GM08714 (cell line): ENCODE data around the gene KRT222.

ENCODE experiments used
- H3K4me3 ChIP-seq: fragments of 200-500 bp; sonication (Bioruptor generic); 2 replicates; pipeline ENCODE4 v1.5.1; 2014; ENCODE audit warnings: mild to moderate bottlenecking, low read length, inconsistent platforms
- ZNF274 ChIP-seq: IDR thresholded peaks from 2 replicates; pipeline ENCODE4 v1.6.1; 2012; ENCODE audit warnings: mild to moderate bottlenecking, low read depth, low read length

Gene KRT222

DNA sequence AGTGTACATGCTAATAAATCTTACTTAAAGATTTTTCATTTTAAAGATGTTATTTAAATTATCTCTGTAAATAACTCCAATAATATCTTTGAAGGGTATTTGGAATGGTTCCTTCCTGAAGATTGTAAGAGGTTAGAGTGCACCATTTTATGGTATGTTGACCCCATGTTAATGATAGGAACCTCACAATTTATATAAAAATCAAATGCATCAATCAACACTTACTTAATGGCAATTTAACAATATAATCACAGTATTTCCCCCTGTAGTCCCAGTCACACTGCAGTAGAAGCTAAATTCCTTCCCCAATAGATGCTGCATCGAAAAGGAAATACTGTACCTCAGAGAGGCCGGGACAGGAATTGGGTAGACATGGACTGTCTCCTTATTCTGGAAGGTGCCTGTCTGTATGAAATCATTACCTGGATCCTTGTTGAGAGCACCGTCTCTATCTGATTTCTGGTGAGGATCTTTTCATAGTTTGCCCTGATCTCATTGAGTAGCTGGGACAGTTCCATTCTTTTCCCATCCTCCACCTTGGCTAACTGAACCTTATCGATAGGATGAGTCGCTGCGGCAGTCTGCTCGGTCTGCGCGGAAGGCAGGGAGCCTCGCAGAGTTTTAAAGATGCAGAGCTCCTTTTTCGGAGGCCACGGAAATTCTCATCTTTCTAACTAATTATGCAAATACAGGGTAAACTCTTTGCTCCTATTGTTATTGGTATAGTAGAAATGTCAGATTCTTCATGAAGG lies at the start of gene KRT222:
TSS of gene KRT222 (minus strand) at position 596 of the 752 bp plus-strand sequence. CDS start at position 518, 78 bp downstream.
- H3K4me3 ChIP-seq = no peak within 1 kb of the TSS

DNA sequence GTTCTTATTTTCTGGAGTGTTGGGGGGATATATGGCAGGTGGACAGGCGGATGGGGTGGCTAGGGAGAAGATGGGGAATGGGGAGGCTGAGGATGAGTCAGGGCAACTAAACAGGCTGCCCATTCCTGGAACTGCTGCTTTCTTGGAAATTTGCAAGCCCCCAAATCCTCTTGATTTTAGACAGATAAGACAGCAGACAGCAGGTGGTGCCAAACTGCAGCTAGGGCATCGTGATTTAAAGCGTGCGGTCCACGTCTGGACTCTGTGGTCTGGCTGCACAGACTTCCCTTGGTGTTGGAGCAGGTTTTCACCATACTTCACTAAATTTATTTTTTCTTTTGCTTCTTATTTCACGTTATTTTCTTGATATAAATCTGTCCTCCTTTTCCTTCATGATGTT lies 49.5 kb upstream of the KRT222 start:
- H3K4me3 ChIP-seq = no peak overlapping the region
- TF ChIP-seq ZNF274 = no peak

More for the DNA sequence above, at the start of gene KRT222:
- TF ChIP-seq ZNF274 = no peak

DNA sequence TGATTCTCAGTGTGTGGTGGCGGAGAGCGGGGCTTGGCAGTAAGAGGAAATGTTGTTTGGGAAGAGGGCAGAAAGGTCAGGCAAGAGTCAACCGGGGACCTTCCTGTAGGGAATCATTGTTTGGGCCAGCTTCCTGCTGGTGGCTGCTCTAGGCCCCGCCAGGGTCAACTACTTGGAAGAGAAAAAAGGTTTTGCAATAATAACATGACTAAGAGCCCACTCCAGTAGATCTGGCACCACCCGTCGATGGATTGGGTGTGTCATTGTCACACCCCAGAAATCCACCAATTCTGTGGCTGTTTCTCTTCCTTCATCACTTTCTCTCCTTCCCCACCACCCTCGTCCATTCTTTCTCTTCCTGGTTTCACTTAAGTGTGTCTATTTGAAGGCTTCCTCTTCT lies 42.8 kb upstream of the KRT222 start:
- no peak overlapping the region for H3K4me3 ChIP-seq
- no peak for TF ChIP-seq ZNF274

DNA sequence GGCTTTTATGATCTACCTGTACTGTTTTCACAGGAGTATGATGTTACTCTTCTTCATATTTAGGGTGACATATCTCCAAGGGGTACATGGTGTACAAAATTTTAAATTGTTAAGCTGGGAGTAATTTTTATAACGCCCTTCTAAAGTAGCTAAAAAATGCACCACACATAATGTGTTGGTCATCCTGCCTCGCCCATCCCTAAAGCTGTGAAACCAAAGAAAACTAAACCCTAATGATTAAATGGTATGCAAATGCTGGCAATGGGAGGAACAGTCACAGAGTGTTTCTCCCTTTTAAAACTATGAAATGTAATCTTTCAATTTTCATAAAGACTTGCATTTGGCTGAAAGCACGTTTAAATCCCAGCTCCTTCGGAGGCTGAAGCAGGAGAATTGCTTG lies 40.6 kb upstream of the KRT222 start:
- no peak for TF ChIP-seq ZNF274
- no peak overlapping the region for H3K4me3 ChIP-seq

DNA sequence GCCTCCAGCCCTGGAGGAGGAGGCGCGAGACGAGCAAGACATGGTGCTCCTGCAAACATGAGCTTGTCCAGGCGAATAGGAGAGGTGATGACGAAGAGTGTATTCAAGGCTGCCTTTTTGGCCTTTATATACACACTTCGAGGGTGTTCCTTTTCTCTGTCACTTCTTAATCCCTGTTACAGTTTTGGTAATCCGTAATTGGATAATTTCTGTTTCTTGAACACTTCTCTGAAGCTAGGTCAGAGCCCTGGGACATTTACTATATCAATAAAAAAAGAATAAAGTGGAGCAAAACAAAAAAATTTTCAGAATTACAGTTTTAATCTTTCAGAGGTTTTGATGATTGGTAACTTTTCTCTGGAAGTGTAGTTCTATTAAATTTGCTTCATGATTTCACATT lies 38.7 kb upstream of the KRT222 start, which contains the start of gene KRT24:
TSS of gene KRT24 (minus strand) at position 101 of the 400 bp plus-strand sequence. CDS start at position 42, 59 bp downstream.
- H3K4me3 ChIP-seq = no peak within 1 kb of the TSS
- TF ChIP-seq ZNF274 = no peak

DNA sequence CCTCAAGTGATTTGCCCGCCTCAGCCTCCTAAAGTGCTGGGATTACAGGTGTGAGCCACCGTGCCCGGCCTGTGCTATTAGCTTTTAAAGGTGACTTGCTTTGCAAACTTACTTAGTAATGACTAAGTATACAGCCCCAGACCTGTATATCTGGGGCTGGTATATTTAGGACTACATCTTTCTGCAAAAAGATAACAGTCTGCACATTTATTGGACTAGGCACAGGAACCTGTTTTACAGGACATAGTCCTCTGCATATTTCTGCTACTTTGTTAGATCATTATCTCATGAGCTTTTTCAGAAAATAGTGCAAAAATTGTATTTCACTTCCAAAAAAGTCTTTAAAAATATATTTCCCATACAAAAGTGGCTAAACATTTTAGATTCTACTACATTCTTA lies 37.3 kb upstream of the KRT222 start:
- no peak overlapping the region for H3K4me3 ChIP-seq
- TF ChIP-seq ZNF274 = no peak

DNA sequence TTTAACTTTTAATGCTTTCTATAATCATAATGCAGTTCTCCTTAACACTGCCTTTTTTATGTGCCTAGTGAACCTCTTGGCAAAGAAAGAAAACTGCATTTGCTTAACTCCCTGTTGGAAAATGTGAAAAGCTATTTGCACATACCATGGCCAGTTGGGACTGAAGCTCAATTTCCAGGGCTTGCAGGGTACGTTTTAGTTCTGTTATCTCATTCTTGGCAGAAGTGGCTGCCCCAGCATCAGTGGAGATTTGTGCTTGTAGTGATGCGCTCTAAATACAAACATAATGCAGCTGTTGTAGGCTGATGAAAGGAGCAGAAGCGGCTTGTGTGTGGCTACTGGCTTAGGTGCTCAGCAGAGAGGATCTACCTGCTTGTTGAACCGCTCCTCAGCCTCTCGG lies 34.9 kb upstream of the KRT222 start:
- TF ChIP-seq ZNF274 = no peak

DNA sequence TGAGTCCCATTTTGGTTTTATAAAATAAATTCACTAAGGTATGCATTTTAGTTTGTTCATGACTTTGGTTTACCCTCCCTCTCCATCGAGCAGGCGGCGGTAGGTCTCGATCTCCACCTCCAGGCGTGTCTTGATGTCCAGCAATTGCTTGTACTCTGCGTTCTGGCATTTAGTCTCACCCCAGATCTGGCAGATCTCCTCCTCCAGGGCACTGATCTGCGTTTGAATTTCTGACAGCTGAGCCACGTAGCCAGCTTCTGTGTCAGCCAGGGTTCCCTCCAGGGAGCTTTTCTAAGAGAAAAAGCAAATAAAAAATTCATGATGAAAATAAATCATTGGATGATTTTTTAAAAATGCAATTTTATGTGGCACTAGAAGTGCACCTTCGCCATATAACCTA lies 34.4 kb upstream of the KRT222 start:
- no peak overlapping the region for H3K4me3 ChIP-seq
- no peak for TF ChIP-seq ZNF274

More for the DNA sequence above, 34.9 kb upstream of the KRT222 start:
- no peak overlapping the region for H3K4me3 ChIP-seq

DNA sequence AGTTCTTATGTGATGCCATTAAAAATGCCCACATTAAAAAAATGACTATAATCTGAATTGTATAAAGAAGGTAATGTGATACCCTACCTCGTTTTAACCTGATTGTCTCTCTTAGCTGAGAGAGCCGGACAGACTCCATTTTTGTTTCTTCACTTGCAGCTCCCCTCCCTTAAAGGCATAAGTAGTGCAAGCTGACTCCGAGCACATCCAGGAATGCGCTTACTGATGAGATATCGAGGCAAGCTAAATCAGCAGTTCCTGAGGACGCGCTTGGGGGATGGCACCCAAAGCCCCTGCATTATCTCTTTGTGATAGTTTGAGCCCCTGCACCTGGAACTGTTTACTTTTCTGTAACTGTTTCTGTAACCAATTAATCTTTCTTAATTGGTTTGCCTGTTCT lies 32.3 kb upstream of the KRT222 start:
- no peak overlapping the region for H3K4me3 ChIP-seq
- no peak for TF ChIP-seq ZNF274

DNA sequence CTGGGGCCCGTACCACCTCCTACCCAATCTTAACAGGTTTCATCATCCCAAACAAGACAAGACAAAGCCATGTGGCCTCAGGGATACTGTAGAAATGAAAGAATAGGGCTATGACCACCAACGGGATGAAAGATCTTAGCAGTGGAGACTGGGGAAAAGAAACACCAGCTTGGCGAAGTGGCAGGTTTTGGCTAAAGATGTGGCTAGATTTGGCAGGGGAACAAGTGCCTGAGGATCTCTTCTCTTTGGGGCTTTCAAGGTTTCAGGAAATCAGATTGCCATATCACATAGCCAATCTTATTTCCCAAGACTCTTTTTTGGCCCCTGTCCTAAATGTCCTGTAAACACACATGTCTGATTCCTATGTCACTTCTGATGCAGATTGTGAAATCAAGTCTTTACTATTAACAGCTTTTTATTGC lies 31.7 kb upstream of the KRT222 start:
- no peak overlapping the region for H3K4me3 ChIP-seq
- no peak for TF ChIP-seq ZNF274

DNA sequence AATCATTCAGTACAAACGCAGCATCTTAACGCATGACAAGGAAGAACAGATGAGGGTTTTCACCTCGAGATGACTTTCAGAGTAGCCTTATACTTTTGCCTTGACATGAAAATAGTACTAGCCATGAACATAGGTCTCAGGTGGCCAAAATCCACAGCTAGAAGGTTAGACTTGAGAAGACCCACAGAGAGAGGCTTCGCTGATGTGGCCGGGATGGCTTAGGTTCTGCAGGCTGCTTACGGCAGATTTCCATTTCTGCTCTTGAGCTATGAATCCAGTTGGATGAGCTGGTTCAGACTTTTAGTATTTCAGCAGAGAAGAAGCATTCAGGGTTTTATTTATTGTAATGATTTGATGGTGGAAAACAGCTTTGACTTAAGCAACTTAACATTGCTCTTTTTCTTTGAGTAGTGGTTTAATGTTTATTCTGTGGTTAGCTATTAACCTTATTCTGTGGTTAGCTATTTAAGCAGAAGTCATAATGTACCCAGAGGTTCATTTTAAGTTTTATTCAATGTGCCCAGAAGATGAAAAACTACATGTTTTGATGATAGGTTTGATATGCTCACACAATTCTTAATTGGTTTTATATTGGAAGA lies 31.0 kb upstream of the KRT222 start:
- no peak for TF ChIP-seq ZNF274
- H3K4me3 ChIP-seq = no peak overlapping the region

DNA sequence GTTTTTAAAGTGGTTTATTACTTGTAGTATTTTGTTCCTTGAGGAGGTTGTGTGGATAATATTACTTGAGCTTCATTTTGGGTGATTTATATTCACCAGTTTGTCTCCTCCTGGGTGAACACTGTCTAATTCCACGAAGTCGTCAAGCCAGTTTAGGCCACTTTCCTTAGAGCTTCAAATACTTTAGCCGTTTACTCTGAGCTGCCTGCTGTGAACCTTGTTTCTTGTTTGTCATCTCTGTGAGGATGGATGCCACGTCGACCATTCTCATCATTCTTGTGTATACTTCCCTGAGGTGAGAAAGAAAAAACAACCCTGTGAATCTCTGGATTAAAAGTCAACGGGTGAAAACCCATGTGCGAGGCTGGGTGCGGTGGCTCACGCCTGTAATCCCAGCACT lies 29.6 kb upstream of the KRT222 start:
- H3K4me3 ChIP-seq = no peak overlapping the region
- no peak for TF ChIP-seq ZNF274

DNA sequence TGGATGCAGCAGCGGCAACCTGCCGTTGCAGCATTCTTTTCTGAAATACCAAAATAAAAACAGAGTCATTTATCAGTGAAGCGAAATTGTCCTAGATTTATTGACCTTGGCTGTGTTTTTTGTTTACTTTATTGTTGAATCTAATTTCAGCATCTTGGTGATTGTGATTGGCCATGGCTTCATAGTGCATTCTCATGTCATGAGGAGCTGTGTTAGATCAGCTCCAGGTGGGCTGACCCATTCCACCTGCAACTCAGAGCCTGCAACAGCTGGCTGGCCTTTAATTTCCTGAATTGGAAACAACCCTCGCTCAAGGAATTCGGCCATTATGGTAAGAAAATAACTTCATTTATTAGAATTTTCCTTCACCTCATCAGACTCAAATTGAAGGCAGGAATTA lies 22.1 kb upstream of the KRT222 start:
- no peak overlapping the region for H3K4me3 ChIP-seq
- TF ChIP-seq ZNF274 = no peak

DNA sequence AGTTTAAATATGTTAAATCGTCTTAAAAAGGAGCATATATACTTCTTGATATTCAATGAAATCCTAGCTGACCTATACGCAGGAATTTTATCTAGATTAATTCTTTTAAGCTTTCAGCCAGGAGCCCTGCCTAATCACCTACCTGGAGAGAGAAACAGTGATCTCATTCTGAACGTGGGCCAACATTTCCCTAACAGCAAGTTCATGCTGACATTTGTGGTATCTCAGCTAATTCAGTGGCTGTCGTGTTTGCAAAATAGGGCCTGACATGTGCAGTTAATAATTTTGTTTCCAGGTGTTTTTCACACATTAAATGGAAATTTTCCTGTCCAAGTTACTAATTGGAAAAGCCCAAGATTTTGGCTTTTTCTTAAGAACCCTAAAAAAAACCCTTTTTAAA lies 21.2 kb upstream of the KRT222 start:
- no peak for TF ChIP-seq ZNF274
- no peak overlapping the region for H3K4me3 ChIP-seq

DNA sequence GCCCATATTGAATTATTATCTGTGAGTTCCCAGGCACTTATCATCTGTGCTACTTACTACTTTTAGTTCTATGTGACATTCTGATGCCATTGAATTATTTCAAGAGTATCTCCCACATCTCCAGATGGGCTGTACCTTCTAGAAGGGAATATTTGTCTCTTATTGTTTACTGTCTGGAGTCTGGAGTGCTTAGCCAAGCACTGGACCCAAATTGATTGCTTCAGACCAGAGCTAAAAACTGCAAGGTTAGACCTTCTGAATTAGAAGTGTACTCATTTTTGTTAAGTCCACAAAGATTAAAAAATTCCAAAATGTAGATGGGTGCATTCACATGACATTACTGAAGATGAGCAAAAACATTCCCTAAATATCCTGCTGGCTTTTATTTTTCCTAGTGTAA lies 16.0 kb upstream of the KRT222 start:
- TF ChIP-seq ZNF274 = no peak
- no peak overlapping the region for H3K4me3 ChIP-seq
